Omental fat pad (tissue), 4 donors: ENCODE measurements around the gene SREBF1. TPM values are rescaled to one million over a fixed set of nuclear protein-coding genes. Genes with fewer than 3 reads are reported as not detected.

Experiments used
- ATAC-seq: fragments of 150-250 bp; one replicate; pipeline ENCODE4 v1.9.1; 2016; ENCODE audit warnings: mild to moderate bottlenecking, moderate library complexity; ENCODE audit not compliant: low FRiP score
- DNase-seq: peaks from one replicate; pipeline ENCODE4 v3.0.0-alpha.2; 2019; ENCODE audit warnings: low spot score
- CTCF ChIP-seq, 3 donors: fragments of 450-650 bp; IDR thresholded peaks; one replicate each; pipeline ENCODE4 v1.5.1; 2016 to 2017; ENCODE audit warnings: antibody characterized with exemption in 3 of 3, mild to moderate bottlenecking in 3 of 3, moderate library complexity in 2 of 3
- total RNA-seq, 4 donors: library from RNA; depleted of rRNA; stranded (reverse); fragments of >200 nt; gene quantifications; one replicate each; pipeline ENCODE4 v1.1.0, GENCODE V29; 2016

SREBF1 gene
- total RNA-seq, 4 donors from 2014 or later, result 18.5 to 118 (median 31.2) TPM

DNA sequence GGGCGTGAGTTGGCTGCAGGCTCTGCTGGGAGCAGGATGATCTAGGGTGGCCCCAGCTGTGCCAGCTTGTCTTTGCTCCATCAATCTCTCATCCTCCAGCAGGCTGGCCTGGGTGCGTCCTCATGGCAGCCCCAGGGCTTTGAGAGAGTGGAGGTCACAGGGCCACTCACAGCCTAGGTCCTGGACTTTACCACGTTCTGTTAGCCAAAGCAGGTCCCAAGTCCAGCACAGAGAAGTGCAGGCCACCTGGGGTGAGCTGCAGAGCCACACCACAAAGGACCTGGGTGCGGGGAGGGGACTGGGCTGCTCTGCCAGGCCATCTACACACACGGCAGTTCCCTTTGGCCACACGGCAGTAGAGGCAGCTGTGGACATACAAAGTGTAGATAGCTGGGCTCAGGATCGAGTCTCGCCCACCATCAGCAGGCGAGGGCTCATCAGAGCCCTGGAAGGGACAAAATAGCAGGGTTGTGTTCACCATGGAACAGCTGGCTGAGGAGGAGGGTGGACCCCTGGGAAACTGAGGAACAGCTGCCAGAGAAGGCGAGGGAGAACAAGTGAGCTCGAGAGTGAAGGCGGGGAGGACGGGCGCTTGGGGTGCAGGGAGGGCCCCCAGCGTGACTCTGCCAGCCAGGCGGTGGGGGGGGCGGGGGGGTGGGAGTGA lies 30.0 kb downstream of the SREBF1 start:
- no peak for TF ChIP-seq CTCF (IDR thresholded peaks at IDR 0.05)
- ATAC-seq (no peak), DNase-seq (no peak)

DNA sequence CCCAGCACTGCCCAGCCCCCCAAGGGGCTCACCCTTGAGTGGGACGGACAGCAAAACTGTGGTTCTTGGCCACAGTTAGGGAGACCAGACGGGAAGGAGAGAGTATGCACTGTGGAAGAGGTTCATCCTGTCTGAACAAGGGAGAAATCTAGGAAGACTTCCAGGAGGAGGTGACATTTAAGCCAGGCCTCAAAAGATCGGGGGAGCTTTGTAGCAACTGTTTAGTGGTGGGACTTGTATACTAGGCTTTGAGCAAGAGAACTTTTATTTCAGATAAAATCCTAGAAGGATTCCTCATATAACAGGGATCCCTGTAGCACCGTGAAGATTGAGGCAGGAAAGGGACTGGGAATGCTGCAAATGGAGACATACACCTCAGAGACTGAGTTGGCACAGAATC lies 30.8 kb downstream of the SREBF1 start:
- DNase-seq (no peak), ATAC-seq (no peak)
- TF ChIP-seq CTCF (IDR thresholded peaks at IDR 0.05), result no peak

DNA sequence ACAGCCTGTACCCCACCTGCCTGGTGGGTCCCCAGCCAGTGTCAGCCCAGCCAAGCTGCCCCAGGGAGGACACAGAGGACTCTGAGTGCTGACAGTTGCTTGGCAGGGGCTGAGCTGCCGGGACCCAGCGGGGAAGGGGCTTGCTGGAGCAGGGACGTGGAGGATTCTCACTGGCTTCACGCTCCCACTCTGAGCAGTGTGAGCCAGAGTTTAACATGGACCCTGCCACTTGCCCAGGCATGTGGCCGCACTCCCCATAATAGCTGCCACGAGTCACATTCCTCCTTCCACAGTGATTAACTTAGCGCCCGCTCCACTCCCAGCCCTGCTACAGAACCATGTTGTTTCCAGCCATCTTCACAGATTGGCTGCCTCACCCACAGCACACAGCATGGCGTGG lies 31.2 kb downstream of the SREBF1 start:
- no peak for TF ChIP-seq CTCF (IDR thresholded peaks at IDR 0.05)
- ATAC-seq (no peak), DNase-seq (no peak)

DNA sequence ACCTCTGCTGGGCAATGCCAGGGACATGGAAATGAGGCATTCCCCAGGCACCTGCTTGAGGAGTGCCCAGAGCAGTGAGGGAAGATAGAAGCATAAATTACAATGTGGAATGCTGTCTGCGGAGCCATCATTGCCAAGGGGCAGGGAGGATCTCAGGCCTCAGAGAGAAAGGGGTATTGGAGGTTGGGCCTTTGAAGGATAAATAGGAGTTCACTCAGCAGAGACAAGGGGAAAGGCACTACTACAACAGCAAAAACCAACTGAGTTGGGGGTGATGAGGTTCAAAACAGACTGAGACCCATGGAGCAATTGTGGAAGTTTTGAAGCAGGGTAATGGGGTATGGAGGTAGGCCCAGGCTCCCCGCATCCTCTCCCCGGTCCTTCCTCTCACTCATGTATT lies 32.8 kb downstream of the SREBF1 start:
- ATAC-seq (no peak), DNase-seq (no peak)
- no peak for TF ChIP-seq CTCF (IDR thresholded peaks at IDR 0.05)

GRCh38 chr17:17801800-17802481 lies 34.8 kb downstream of the SREBF1 start:
- ATAC-seq (no peak), DNase-seq (no peak)
- no peak for TF ChIP-seq CTCF (IDR thresholded peaks at IDR 0.05)

DNA sequence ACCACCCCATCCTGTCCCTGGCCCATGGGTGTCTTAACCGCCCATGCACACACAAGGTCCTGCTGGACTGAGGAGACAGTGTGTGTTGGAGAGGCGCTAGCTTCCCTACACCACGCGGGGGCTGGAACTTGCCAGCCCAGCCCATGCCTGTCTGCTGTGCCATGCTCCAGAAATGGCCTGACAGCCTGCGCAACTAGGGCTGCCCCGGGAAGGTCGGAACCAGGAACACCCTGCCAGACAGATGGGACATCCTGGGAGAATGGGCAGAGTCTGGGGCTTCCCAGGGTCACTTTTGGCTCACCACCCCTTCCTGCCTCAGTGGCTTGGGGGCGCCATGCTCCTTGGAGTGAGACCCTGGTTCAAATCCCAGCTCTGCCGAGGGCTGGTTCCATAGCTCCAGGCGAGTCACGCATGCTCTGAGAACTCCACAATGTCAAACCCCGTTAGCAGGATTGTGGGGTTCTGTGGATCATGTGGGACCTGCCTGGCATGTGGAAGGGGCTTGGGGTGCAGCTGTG lies 36.2 kb downstream of the SREBF1 start:
- no peak for ATAC-seq
- no peak for DNase-seq
- no peak for TF ChIP-seq CTCF (IDR thresholded peaks at IDR 0.05)
